HL-60/S4 treated with retinoic acid at 250 ng/mL for 4 days and 3 days (cell line): ENCODE results near the gene CFAP210.

ENCODE experiments used
- in situ Hi-C: fragments of 300-500 bp; cut with MboI; formaldehyde crosslinking; loops from 2 replicates; pipeline ENCODE4 v1.7.0; 2022; ENCODE audit warnings: low sequenced_read_pairs

CFAP210 gene, protein sequence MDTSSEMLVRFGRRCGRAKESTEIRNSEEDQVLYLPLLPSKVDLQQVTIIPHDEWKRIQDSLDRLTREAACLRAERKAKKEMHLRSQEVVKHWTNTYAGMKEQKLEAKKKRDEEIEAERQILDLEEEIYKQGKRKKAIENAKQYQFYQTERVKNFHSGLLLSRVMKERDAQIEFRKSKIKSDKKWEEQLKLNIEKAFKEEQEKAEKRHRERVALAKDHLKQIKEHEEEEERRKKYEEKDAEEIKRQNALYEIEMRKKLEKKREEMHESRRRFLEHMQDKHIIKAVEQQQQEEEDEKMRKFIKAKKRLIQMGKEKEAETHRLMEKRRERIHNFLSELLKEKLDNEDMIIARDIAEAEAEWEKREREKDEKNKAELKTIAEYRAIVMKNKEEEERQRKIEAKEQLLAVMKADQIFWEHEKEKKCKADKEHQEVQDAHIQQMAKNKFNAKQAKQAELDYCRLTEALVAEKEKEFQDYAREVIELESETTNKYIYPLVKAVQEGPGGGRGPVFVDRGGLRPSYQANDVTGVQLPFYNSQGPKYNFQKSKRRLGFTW

GRCh38 chr2:169694113-169694893 lies at the start of gene CFAP210, which contains the start of gene PHOSPHO2:
CFAP210 (minus strand) TSS chr2:169694405; CDS start chr2:169694327, 78 bp downstream.
PHOSPHO2 (plus strand) TSS chr2:169694469; CDS start chr2:169700972, 6,503 bp downstream.
- in situ Hi-C loops: no loop called here

GRCh38 chr2:169743549-169743948 lies 49.3 kb upstream of the CFAP210 start:
- in situ Hi-C loops: no loop called here

GRCh38 chr2:169739351-169739750 lies 45.1 kb upstream of the CFAP210 start:
- in situ Hi-C loops: no loop called here

DNA sequence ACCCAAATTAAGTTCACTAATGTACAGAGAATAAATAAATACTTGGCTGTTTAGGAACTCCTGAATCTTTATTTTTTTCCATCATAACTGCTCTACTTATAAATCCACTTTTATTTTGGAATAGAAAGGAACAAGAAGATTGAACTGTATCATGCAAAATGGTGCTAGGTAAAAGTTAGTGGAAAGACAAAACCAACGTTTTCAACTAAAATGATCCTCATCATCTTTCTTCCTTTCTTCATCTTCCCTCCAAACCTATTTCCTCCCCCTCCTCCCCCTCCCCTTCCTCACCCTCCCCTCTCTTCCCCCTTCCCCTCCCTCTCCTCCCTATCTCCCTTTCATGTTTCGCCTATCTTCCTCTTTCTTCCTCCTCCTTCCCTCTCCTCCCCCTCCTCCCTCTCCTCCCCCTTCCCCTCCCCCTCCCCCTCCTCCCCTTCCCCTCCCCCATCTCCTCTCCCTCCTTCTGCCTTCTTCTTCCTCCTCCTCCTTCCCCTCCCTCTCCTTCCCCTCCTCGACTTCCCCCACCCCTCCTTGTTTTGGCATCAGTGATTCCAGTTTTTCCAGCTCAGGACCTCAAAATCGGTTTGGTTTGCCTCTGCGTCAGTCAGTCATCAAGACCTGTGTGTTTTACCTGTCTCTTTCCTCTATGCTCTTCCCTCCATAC lies 44.5 kb upstream of the CFAP210 start:
- in situ Hi-C loops: no loop called here

DNA sequence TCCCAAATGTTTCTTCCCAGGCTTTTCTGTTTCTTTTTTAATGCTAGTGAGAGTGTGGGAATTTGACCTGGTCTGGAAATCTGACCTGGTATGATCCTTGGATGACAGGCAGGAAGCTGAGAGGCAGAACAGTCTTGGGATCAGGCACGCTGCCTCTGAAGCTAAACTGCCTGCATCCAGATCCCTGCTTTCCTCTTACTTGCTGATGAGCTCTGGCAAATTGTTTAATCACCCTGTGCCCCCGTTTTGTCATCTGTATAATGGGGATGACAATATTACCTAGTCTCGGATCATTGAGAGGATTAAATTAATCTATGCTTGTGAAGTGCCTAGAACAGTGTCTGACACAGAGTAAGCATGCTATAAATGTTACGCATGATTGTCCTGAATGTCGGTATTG lies 42.7 kb upstream of the CFAP210 start:
- in situ Hi-C loops: no loop called here

DNA sequence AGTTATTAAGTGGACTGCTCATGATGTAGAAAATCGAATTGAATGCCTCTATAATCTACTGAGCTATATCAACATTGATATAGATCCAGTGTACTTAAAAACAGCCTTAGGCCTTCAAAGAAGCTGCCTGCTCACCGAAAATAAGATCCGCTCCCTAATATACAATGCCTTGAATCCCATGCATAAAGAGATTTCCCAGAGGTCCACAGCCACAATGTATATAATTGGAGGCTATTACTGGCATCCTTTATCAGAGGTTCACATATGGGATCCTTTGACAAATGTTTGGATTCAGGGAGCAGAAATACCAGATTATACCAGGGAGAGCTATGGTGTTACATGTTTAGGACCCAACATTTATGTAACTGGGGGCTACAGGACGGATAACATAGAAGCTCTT lies 41.4 kb upstream of the CFAP210 start:
- in situ Hi-C loops: no loop called here

GRCh38 chr2:169734169-169734847 lies 40.1 kb upstream of the CFAP210 start:
- in situ Hi-C loops: no loop called here

DNA sequence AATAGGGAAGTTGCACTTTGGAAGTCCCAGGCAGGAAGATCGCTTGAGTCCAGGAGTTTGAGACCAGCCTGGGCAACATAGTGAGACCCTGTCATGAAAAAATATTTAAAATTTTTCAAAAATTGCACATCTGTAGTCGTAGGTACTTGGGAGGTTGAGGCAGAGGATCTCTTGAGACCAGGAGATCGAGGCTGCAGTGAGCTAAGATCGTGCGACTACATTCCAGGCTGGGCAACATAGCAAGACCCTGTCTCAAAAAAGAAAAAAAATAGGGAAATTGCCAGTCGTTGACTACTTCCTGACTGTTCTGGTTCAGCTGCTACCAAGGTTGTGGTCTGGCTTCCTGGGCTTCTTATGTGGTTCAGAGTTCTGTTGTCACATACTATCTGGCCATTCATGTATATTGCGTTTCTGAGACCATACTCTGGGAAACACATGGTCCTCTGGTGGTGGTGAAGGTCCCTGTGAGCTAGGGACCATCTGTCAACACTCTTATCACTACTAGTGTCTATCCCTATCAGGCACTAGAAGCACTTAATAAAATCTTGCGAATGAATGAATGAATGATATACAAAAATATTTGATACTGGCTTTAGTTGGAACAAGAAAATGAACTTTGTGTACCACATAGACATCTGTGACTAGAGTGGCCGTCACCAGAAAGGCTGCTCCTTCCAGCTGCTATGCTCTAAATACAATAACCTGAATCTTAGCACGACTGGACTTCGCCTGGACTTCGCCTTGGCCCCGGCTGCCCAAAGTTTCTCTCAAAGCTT lies 38.6 kb upstream of the CFAP210 start:
- in situ Hi-C loops: no loop called here

DNA sequence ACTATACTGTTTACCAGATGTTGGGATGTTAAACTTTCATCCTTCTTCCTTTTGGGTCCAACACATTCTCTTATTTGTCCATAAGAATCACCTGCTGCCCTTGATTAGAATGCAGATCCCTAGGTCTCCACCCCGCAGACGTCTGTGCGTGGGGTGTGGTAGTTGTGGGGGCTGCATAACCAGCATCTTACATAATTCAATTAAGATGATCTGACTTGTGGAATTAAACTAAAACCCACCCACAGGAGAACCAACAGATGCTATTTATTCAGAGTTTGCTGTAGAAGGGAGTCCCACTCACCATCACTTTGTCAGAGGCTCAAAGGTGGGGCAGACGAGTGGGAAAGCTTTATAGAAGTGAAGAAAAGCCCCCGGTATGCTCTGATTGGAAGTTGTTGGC lies 37.9 kb upstream of the CFAP210 start:
- in situ Hi-C loops: no loop called here

DNA sequence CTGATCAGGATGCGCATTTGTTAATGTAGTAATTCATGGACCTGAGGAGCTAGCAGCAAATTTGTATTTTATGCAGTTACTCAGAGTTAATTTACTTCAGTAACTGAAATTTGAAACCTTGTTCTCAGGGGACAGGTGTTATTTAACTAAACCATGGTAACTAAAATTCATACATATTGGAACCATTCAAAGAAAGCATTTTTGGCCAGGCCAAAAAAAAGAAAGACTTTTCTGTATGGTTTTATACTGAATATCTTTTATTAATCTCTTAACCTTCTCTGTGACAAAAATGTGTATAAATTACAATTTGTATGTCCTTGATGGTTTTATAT lies 35.0 kb upstream of the CFAP210 start:
- in situ Hi-C loops: no loop called here

DNA sequence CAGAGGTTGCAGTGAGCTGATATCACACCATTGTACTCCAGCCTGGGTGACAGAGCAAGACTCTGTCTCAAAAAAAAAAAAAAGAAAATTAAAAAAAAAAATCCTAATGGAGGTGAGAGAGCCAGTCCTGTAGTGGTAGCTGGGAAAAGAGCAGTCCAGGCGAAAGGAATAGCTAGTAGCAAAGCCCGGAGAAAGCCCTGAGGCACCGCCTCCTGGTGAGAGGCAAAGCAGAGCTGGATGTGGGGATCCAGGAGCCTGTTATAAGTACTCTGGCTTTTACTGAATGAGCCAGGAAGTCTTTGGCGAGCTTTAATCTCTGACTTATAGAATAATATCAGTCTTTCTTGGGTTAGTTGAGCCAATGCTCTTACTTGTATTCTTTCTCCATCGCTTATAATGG lies 32.9 kb upstream of the CFAP210 start:
- in situ Hi-C loops: no loop called here

DNA sequence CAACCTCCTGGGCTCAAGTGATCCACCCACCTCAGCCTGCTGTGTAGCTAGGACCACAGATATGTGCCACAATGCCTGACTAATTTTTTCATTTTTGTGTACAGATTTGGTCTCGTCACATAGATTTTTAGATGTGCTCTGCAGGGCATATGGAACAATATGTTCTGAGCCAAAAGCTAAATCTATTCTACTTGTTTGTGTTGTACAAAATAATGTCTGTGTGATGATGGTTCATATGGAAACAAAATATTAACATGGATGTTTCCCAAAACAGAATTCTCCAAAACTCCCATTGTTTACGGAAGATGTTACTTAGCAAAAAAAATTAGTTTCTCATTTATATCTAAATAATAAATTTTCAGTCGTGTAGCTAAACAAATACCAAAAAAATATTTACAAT lies 26.8 kb upstream of the CFAP210 start:
- in situ Hi-C loops: no loop called here

DNA sequence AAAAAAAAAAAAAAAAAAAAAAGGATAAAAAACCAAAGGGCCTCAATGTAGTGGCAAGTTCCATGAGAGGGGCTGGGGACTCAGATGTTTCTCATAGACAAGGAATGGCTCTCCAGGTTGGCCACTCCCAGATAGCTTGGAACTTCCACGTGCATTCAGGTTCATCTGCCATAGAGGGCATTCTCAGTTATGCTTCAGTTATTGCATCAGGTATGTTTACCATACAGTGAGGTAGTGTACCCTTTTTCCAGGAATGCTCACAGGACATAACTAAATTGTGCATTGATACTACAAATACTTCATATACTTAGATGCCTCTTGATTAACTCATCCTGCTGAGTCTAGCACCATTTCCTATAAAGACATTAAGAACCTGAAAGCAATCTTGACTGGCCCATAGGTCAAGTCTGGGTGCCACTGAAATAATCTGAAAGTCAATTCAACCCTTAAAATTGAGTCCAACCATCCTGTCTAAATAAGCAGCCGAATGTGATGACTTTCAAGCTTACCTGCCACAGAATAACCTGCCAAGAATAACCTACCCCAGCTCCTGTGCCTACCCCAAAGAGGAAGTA lies 24.8 kb upstream of the CFAP210 start:
- in situ Hi-C loops: no loop called here

DNA sequence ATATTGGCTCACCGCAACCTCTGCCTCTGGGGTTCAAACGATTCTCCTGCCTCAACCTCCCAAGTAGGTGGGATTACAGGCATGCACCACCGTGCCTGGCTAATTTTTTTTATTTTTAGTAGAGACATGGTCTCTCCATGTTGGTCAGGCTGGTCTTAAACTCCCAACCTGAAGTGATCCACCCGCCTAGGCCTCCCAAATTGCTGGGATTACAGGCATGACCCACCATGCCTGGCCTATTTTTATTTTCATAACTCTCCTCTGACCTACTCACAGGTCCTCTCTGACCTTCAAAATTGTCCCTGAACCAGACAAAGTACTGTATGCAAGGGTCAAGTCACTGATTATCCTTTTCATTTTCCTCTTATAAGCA lies 23.5 kb upstream of the CFAP210 start:
- in situ Hi-C loops: no loop called here

DNA sequence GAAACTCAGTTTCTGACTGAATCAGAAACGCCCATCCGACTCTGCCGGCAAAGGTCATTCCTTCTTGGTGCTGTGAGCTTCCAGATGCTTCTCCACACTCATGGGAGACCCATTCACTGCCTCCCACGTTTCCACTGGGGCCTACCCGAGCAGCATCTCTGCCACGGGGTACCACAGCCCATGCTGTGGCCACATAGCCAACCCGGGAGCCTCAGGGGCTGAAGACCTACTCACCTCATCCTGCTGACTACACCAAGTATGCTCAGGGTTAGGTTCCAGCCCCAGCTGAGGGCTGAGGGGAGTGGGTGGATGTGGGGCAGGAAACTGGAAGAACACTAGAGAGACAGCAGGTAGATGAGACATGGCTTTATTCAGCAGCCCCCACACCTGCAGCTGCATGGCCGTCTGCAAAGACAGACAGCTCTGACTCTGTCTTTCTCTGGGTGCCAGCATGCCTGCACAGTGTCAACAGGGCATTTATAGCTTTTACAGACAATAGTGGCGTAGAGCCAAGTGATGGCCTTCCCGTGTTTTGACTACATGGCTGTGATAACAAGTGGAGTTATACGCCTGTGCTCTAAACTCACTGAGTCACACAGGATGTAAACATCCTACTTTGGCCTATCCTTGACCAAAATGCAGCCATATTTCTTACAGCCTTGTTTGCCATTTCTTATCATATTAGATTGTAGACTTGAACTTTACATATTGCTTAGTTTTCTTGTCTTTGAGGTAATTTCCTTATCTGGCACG lies 22.9 kb upstream of the CFAP210 start:
- in situ Hi-C loops: no loop called here

DNA sequence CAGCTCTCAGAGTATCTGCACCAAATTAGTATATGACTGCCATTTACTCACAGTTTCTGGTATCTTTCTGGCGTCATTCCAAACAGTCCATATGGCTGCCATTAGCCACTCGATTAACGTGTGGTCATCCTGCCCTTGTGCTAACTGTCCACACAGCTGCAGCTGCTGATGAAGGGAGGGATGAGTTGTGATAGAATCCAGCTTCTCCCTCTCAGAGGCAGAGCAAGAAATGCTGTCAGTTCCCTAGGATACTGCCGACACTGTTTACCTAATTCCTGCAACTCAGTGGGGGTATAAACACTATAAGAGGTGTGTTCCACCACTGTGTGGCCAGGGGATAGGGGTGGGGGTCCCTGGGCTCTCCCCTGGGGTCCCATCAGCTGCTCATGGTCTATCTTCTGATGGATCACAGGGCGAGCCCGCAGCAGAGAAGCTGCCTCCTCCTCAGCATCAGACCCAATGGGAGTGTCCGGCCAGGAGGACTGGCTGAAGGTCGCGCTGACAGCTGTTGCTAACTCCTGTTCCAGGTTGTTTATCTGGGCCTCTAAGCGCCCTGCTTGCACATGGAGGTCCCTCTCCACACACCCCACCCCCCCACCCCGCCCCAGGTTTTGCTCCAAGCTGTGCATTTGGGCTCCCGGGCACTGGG lies 22.2 kb upstream of the CFAP210 start:
- in situ Hi-C loops: no loop called here

GRCh38 chr2:169715379-169716237 lies 21.4 kb upstream of the CFAP210 start:
- in situ Hi-C loops: no loop called here

GRCh38 chr2:169714699-169715098 lies 20.5 kb upstream of the CFAP210 start:
- in situ Hi-C loops: no loop called here
